ENCODE results near the gene TSPAN14.

Gene TSPAN14

DNA sequence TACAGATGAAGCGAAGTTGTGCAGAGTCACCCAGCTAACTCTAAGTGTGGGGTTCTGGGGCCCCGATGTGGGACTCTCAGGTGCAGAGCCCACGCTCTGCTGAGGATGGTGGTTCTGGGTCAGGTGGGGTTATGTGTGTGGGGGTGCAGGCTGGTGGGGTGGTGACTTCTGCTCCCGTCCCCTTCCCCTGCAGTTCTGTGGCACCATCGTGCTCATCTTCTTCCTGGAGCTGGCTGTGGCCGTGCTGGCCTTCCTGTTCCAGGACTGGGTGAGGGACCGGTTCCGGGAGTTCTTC lies 54.9 kb downstream of the TSPAN14 start:
- DNase-seq, result no peak

GRCh38 chr10:80509403-80510161 lies 55.5 kb downstream of the TSPAN14 start:
- DNase-seq, result peak; percentile 94

GRCh38 chr10:80512031-80512526 lies 58.0 kb downstream of the TSPAN14 start:
- no peak for DNase-seq

DNA sequence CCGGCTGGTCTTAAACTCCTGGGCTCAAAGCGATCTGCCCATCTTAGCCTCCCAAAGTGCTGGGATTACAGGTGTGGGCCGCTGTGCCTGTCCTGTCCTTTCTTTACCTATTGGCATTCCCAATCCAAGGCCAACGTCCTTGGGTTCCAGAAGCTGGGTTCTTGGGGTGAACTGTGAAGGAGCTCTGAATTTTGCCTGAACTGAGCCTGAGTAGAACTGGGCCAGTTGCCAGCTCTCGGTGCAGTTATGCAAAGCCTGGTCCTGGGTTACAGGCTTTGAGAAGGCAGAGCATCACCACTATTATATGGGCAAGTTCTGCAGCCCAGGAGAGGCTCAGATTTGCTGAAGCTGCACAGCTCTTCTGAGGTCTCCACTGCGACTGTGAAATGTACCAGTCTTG lies 59.0 kb downstream of the TSPAN14 start:
- DNase-seq, result no peak

DNA sequence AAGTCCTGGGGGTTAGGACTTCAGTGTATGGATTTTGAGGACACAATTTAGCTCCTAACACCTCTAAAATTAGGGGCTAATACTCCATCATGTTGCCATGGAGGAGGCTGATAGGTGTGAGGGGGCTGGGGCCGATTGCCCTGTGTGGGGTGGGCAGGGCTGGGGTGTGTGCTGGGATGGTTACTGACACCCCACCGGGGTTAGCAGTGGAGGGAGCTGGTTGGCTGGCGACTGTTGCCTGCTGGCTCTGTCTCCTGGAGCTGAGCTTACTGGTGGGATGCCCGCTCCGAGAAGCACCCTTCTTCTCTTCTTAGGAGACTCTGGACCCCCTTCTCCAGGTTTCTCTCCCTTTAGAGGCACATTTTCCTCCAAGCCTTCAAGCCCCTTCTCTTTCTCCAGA lies 61.4 kb downstream of the TSPAN14 start:
- DNase-seq, result no peak

DNA sequence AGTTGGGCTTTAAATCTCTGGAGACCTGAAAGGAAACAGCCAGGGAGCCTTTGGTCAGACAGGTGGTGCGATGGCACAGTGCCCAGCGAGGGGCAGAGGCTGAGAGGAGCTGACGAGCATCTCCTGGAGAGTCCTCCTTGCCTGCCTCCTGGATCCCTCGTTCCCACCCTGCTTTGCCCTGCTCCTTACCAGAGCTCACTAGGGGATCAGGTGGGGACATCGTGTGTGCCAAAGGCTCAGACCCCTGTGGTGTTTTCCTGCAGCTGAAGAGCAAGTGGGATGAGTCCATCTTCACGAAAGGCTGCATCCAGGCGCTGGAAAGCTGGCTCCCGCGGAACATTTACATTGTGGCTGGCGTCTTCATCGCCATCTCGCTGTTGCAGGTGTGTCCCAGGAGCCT lies 61.8 kb downstream of the TSPAN14 start:
- DNase-seq, result no peak

DNA sequence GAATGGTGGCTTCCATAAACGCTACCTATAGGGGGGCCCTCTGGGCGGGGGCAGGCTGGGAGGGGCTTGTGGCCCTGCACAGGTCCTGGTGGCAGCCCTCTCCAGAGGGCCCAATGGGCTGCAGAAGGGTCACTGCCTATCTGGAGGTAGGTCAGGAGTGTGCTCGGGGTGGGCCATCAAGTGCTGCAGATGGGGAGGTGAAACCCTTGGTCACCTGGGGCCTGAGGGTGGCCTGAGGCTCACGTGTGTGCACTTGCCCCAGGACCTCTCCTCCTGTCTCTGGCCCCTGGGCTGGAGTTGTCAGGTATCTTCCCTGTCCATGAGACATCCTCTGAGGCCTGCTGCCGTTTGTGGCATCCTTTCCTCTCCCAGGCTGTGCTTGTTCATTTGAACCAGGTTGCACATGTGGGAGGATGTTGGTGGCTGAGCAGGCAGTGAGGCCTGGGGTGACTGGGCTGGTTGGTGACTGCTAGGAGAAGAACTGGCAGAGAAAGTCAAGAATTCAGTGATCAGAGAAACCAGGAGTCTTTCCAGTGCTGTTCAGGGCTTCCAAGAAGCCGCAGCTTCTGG lies 62.5 kb downstream of the TSPAN14 start:
- no peak for DNase-seq

GRCh38 chr10:80517416-80518142 lies 63.5 kb downstream of the TSPAN14 start:
- DNase-seq, result no peak

DNA sequence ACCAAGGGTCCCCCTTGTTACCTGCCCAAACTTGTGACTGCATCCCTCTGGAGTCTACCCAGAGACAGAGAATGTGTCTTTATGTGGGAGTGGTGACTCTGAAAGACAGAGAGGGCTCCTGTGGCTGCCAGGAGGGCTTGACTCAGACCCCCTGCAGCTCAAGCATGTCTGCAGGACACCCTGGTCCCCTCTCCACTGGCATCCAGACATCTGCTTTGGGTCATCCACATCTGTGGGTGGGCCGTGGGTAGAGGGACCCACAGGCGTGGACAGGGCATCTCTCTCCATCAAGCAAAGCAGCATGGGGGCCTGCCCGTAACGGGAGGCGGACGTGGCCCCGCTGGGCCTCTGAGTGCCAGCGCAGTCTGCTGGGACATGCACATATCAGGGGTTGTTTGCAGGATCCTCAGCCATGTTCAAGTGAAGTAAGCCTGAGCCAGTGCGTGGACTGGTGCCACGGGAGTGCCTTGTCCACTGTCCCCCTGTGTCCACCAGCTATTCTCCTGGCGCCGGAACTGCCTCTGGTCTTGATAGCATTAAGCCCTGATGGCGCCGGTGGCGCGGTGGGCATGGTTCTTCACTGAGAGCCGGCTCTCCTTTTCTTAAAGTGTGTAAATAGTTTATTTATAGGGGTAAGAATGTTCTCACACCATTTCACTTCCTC lies 64.2 kb downstream of the TSPAN14 start:
- DNase-seq, result no peak

- no peak for DNase-seq
These were observed 64.8 kb downstream of the TSPAN14 start for GRCh38 chr10:80518807-80519360.

GRCh38 chr10:80519936-80520650 lies 66.0 kb downstream of the TSPAN14 start:
- no peak for DNase-seq

GRCh38 chr10:80520661-80521470 lies 66.8 kb downstream of the TSPAN14 start:
- peak; percentile 40 for DNase-seq

- no peak for DNase-seq
These were observed 68.8 kb downstream of the TSPAN14 start for GRCh38 chr10:80522756-80523363.

DNA sequence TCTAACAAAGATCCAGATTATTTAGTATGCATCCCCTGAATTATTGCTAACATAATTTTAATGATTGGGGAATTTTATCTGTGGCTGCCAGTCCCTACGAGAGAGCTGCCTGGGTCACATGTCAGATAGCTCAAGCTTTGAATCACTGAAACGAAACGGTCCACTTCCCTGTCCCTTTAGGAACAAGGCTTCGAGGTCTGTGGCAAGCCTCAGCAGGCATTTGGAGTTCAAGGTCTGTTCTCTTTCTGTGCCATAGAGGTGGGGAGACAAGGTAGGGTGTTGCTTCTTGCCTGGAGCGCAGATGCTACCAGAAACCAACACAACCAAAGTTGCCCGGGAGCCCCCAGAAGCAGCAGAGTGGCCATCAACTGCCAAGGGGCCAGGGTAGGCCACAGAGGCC lies 69.7 kb downstream of the TSPAN14 start:
- DNase-seq, result no peak

DNA sequence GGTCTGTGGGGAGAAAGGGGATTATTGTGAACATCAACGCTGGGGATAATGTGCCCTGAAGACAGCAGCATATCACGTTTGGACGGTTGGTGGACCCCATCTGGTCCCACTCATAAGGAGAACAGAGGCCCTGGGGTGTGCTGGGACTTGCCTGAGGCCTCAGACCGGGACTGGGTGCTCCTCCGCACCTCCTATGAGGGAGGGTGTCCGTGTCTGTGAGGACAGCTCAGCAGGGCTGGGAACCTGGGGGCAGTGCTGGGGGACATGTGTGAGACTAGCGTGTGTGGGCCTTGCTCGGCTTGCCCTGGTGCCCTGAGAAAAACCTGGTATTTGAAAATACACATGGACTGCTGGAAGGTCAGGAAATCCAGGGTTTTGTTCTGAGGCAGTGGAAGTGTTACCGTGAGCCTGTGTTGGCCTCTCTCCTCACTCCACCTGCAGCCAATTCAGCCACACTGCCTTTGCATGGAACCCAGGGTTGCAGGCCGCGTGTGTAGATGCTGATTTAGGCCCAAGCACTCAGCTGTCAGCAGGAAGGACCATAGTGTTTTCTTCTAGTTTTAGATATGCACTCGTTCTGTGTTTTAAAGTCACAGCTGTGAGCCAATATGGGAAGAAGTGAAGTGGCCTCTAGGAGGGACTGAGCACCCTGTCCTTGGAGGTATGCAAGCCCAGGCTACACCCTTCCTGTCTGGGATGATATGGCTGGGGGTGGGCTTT lies 70.2 kb downstream of the TSPAN14 start:
- peak; percentile 53 for DNase-seq

DNA sequence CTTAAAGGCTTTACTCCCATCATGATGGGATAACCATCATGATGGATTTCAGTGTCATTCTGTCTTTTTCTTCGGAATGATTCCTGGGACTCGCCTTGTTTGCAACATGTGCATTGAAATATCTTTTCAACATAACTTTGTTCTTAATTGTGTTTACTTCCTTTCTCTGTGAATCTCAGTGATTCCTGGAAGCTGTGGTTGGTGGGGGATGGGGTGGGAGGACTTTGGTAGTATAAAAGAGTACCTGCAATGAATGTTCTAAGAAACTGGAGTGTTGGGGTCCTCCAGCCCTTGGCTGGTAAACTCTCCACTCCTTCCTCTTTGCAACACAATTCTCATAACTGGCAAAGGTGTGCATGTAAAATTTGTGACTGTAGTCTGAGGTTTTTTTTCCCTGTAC lies 72.1 kb downstream of the TSPAN14 start:
- no peak for DNase-seq

DNA sequence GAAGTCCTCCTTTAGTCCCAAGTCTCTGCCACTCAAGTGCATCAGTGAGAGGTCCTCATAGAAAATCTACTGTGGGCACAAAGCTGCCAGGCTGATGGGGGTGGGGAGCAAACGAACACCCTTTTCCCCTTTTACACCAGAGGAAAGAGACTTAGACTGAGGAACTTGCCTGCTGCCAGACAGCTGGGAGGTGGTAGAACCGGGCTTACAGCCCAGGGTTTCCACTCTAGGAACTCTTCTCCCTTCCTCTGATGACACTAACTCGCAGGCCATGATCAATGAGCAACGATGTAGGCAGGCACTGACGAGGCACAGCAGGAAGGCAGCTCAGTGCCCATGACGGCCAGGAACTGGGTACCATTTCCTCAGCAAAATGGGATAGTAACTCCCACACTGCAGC lies 72.6 kb downstream of the TSPAN14 start:
- DNase-seq, result no peak

- no peak for DNase-seq
These were observed 74.1 kb downstream of the TSPAN14 start for GRCh38 chr10:80528185-80528700.

- DNase-seq, result no peak
These were observed 74.8 kb downstream of the TSPAN14 start for GRCh38 chr10:80528901-80529300.

GRCh38 chr10:80529604-80530003 lies 75.5 kb downstream of the TSPAN14 start:
- DNase-seq, result no peak
